ENCODE measurements around the gene DNAH7. TPM values are rescaled to one million over a fixed set of nuclear protein-coding genes. Genes with fewer than 3 reads are reported as not detected.

Gene DNAH7
- total and polyA plus RNA-seq, 2 of the 8 experiments (the other 6 are each of a cell fraction or from before 2014, with no cell fraction given) = 0.07 to 0.08 TPM

GRCh38 chr2:195805283-195805976 is 263.2 kb downstream of the DNAH7 start:
- Histone ChIP-seq H3K9ac (replicated peaks in 1 of 4; ENCODE audit: extremely low read depth in 1 of 4, low read depth in 3 of 4, low read length in 3 of 4) (no peak overlapping the region), H2BK120ac (replicated peaks; ENCODE audit: low read depth, low read length) (peak overlapping the region; percentile 37), H3K14ac (ENCODE audit: insufficient read length) (no peak overlapping the region), H3K23me2 (ENCODE audit: low read depth, low read length) (no peaks in the 10 kb centered on the region), H3K27me3 (replicated peaks in 1 of 4; ENCODE audit: control insufficient read depth in 3 of 4, extremely low read depth in 1 of 4, insufficient read depth in 3 of 4, low read length in 3 of 4) (no peaks in the 10 kb centered on the region), H3K79me1 (ENCODE audit: low read depth, low read length) (no peaks in the 10 kb centered on the region), H2BK5ac (ENCODE audit: low read depth, low read length) (no peak overlapping the region; the same call in 1 of the 2 replicates), H3K27ac (ENCODE audit: low read depth, low read length) (no peak overlapping the region; the same call in 1 of the 2 replicates), H3K4ac (replicated peaks; ENCODE audit: insufficient read length, low read depth, low read length) (no peak overlapping the region), H3K4me2 (ENCODE audit: insufficient read depth in 1 of 2, low read depth in 2 of 2, low read length in 2 of 2) (peak overlapping the region; percentile 30 to 38; a peak in 3 of 4 replicates), H4K8ac (ENCODE audit: extremely low read depth, insufficient read depth, low read length) (no peak overlapping the region), H3K9me3 (ENCODE audit: insufficient read depth in 2 of 2, low read depth in 1 of 2, low read length in 1 of 2) (no peaks in the 10 kb centered on the region), H4K5ac (ENCODE audit: insufficient read length, low read depth, low read length) (peak overlapping the region; percentile 37), H3K4me3 (ENCODE audit: extremely low read depth in 1 of 4, insufficient read depth in 2 of 4, low read depth in 3 of 4, low read length in 4 of 4) (peak overlapping the region in 1 of 4 experiments; percentile 41; a peak in 2 of 8 replicates), H3K23ac (ENCODE audit: insufficient read length) (no peak overlapping the region), H2AFZ (ENCODE audit: low read length) (no peak overlapping the region), H4K20me1 (replicated peaks in 1 of 2; ENCODE audit: control insufficient read depth in 1 of 2, insufficient read depth in 2 of 2, low read length in 2 of 2) (no peaks in the 10 kb centered on the region), H3K36me3 (ENCODE audit: control insufficient read depth in 2 of 4, insufficient read depth in 4 of 4, low read length in 3 of 4) (no peaks in the 10 kb centered on the region), H3K18ac (ENCODE audit: extremely low read depth, low read length) (no peak overlapping the region), H2AK5ac (ENCODE audit: low read depth, low read length) (no peak overlapping the region), H2BK20ac (ENCODE audit: low read length) (no peak overlapping the region; the same call in 1 of the 2 replicates), H3K4me1 (replicated peaks in 1 of 4; ENCODE audit: control insufficient read depth in 3 of 4, insufficient read depth in 4 of 4, low read length in 3 of 4) (peaks cover 3 to 20% (median 11%) of the 10 kb centered on the region in 4 experiments; a peak in 5 of 7 replicates), H2BK15ac (ENCODE audit: low read length) (no peak overlapping the region), H4K91ac (replicated peaks; ENCODE audit: insufficient read length, low read length) (no peak overlapping the region), H3K56ac (replicated peaks; ENCODE audit: insufficient read length, low read depth, low read length) (no peak overlapping the region), H2BK12ac (ENCODE audit: low read depth, low read length) (no peak overlapping the region), H3K79me2 (ENCODE audit: control insufficient read depth in 1 of 2, insufficient read depth in 2 of 2, low read length in 2 of 2) (no peaks in the 10 kb centered on the region)
- 10% methylated on average over 1 of the region's 1 CpG; no CpG with 5 or more reads in 1 of the 2 experiments for WGBS, 2 experiments (ENCODE audit: extremely low coverage in 1 of 2, insufficient coverage in 1 of 2, insufficient read length in 1 of 2, insufficient replicate concordance in 2 of 2, low coverage in 1 of 2, low lambda C conversion rate in 2 of 2, missing lambda C conversion rate in 1 of 2)
- ChIA-PET POLR2A (ENCODE audit: partially characterized antibody) (interaction anchor here (0.6 kb wide), 1 partner anchor 10 kb away, joined by 3 read pairs; no protein-coding TSS in a partner anchor), CTCF (ENCODE audit: partially characterized antibody) (interaction anchor here (0.6 to 1.7 kb wide), 5 partner anchors 9 to 119 kb away, joined by 3 to 7 read pairs (median 4); no protein-coding TSS in a partner anchor)
- peak; percentile 79 for FAIRE-seq
- DNase-seq (ENCODE audit: low read depth in 1 of 2, low spot score in 2 of 2) = no peak
- no peak for TF ChIP-seq TAF7 (optimal IDR thresholded peaks at IDR 0.05; ENCODE audit: borderline replicate concordance, low read depth, low read length)
- TF ChIP-seq POU5F1 (IDR thresholded peaks at IDR 0.05; ENCODE audit: low read depth, low read length) = 0 out of 2 replicates have a peak, but pooled peaks have one; percentile 10
